OCI-LY3 (cell line): ENCODE data around the gene CDK16.

Source experiments
- EZH2phosphoT487 ChIP-seq: fragments of 200-600 bp; shearing (Covaris generic); IDR thresholded peaks from 2 replicates; pipeline ENCODE4 v1.6.1; 2018; ENCODE audit warnings: antibody characterized with exemption, mixed run types, low read depth
- TF ChIP-seq, protein P1 (sequence below): fragments of 200-600, 300-600 bp; sonication (generic); IDR thresholded peaks from 2 replicates; pipeline ENCODE4 v1.5.1; 2014; ENCODE audit warnings: antibody characterized with exemption, low read length, low read depth

DNA sequence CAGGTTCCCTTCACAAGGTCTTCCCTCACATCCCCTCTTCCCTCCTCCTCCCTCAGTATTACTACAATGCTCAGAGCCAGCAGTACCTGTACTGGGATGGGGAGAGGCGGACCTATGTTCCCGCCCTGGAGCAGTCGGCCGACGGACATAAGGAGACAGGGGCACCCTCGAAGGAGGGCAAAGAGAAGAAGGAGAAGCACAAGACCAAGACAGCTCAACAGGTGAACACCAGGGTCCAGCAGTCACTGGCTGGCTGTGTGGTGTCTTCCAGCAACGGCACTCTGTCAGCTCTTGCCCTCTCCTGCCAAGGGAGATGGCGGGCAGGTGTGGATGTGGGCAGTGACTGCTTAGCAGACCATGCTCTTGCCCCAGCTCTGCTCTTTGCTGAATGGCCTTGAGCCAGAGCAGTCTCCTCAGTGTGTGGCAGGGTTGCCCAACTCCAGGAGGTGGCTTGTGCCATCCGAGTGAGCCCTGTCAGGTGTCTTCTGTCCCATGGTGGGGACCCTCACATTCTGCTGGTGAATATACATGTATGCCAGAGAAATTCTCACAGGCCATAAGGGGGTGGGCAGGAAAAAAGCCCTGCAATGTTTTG lies 36.3 kb upstream of the CDK16 start:
- TF ChIP-seq EZH2phosphoT487 = no peak
- TF ChIP-seq, protein P1, sequence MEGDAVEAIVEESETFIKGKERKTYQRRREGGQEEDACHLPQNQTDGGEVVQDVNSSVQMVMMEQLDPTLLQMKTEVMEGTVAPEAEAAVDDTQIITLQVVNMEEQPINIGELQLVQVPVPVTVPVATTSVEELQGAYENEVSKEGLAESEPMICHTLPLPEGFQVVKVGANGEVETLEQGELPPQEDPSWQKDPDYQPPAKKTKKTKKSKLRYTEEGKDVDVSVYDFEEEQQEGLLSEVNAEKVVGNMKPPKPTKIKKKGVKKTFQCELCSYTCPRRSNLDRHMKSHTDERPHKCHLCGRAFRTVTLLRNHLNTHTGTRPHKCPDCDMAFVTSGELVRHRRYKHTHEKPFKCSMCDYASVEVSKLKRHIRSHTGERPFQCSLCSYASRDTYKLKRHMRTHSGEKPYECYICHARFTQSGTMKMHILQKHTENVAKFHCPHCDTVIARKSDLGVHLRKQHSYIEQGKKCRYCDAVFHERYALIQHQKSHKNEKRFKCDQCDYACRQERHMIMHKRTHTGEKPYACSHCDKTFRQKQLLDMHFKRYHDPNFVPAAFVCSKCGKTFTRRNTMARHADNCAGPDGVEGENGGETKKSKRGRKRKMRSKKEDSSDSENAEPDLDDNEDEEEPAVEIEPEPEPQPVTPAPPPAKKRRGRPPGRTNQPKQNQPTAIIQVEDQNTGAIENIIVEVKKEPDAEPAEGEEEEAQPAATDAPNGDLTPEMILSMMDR = no peak
